ENCODE data around the gene CAMTA1. TPM values are rescaled to one million over a fixed set of nuclear protein-coding genes. Genes with fewer than 3 reads are reported as not detected.

CAMTA1 gene
- total RNA-seq, 1 experiment from 2014 or later, result 82.2 TPM

DNA sequence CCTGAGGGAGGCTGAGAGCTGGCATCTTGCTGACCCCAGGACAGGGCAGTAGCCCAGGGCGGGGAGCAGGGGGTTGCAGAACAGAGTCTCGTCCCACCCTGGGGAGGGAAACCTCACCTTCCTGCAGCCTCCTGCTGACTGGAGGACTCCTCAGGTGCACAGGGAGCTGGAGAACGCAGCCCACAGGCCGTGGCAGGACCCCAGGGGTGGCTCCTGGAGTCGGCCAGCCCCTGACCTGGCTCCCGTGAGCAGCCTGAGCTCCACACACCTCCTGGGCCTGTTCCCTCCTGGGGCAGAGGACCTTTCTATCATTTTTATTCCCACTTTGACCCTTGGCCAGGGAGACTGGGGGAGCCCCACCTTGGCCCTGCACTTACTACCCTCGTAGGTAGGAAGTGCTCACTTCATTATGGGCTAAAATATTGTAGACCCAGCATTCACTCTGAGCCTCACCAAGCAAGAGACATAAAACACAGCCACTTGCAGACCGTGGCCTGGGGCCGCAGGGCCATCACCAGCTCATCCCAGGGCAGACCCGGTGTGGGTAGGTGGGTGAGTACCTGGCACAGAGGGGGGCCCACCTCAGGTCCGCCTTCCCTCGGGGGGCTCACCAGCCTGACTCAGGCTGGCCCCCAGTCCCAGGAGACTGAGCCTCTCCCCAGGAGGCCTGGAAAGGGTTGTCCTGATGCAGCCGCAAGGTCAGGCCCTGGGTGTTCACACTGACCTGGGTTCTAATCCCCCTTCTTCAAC, 698.6 kb downstream of the CAMTA1 start:
- Histone ChIP-seq H3K27ac (ENCODE audit: low read length) (no peak overlapping the region), H3K4me3 (ENCODE audit: low read depth in 2 of 2, low read length in 2 of 2) (no peak overlapping the region), H3K4me1 (ENCODE audit: control insufficient read depth, insufficient read depth, low read length) (no peaks in the 10 kb centered on the region), H3K36me3 (ENCODE audit: control insufficient read depth, insufficient read depth, low read length) (no peaks in the 10 kb centered on the region), H3K27me3 (ENCODE audit: control insufficient read depth, insufficient read depth, low read length) (no peaks in the 10 kb centered on the region), H3K9me3 (ENCODE audit: control insufficient read depth, insufficient read depth, low read depth, low read length) (no peaks in the 10 kb centered on the region)
- no TSS peak for BruUV-seq (replicated peaks)
- ATAC-seq (no peak), DNase-seq (ENCODE audit: low read depth, low spot score) (no peak)
- intact Hi-C loops (cut with micrococcal nuclease; ENCODE audit: unreplicated experiment) (no loop called here), in situ Hi-C loops (cut with HindIII; ENCODE audit: low pct_unique_long_range_greater_than_20kb, low sequenced_read_pairs) (no loop called here)
- no peak for TF ChIP-seq TCF7L2 (IDR thresholded peaks at IDR 0.05; ENCODE audit: low read depth, low read length)
- no peak for TF ChIP-seq CTCF (IDR thresholded peaks at IDR 0.05)
- no peak for TF ChIP-seq REST (IDR thresholded peaks at IDR 0.05; ENCODE audit: insufficient read depth in 1 of 2, low read depth in 2 of 2, low read length in 1 of 2)
- no peak for TF ChIP-seq POLR2AphosphoS5 (IDR thresholded peaks at IDR 0.05; ENCODE audit: low read depth, low read length)
- TF ChIP-seq SIN3A (IDR thresholded peaks at IDR 0.05; ENCODE audit: borderline replicate concordance, insufficient read depth, low read depth, low read length), result no peak
- ChIA-PET POLR2A (no interaction called here), CTCF (no interaction called here)

- ChIA-PET POLR2A (no interaction called here), CTCF (no interaction called here)
- BruUV-seq (replicated peaks), result no TSS peak
- Histone ChIP-seq H3K27ac (ENCODE audit: low read length) (no peak overlapping the region), H3K36me3 (ENCODE audit: control insufficient read depth, insufficient read depth, low read length) (no peaks in the 10 kb centered on the region), H3K9me3 (ENCODE audit: control insufficient read depth, insufficient read depth, low read depth, low read length) (no peaks in the 10 kb centered on the region), H3K4me3 (ENCODE audit: low read depth in 2 of 2, low read length in 2 of 2) (no peak overlapping the region), H3K27me3 (ENCODE audit: control insufficient read depth, insufficient read depth, low read length) (no peaks in the 10 kb centered on the region), H3K4me1 (ENCODE audit: control insufficient read depth, insufficient read depth, low read length) (no peaks in the 10 kb centered on the region)
- no peak for ATAC-seq
- DNase-seq (ENCODE audit: low read depth, low spot score), result no peak
- intact Hi-C loops (cut with micrococcal nuclease; ENCODE audit: unreplicated experiment) (no loop called here), in situ Hi-C loops (cut with HindIII; ENCODE audit: low pct_unique_long_range_greater_than_20kb, low sequenced_read_pairs) (no loop called here)
- TF ChIP-seq CTCF (IDR thresholded peaks at IDR 0.05) (no peak), SIN3A (IDR thresholded peaks at IDR 0.05; ENCODE audit: borderline replicate concordance, insufficient read depth, low read depth, low read length) (no peak), REST (IDR thresholded peaks at IDR 0.05; ENCODE audit: insufficient read depth in 1 of 2, low read depth in 2 of 2, low read length in 1 of 2) (no peak), POLR2AphosphoS5 (IDR thresholded peaks at IDR 0.05; ENCODE audit: low read depth, low read length) (no peak), TCF7L2 (IDR thresholded peaks at IDR 0.05; ENCODE audit: low read depth, low read length) (no peak)
Observed at GRCh38 chr1:7485086-7485780, 700.0 kb downstream of the CAMTA1 start.
